ENCODE data around the gene C19orf38.

The C19orf38 gene

GRCh38 chr19:10894911-10895213 is 46.6 kb downstream of the C19orf38 start:
- Histone ChIP-seq H3K27me3 (no peaks in the 10 kb centered on the region), H3K27ac (no peak overlapping the region), H3K4me3 (ENCODE audit: low read depth in 1 of 2, low read length in 1 of 2) (no peak overlapping the region), H3K36me3 (no peaks in the 10 kb centered on the region), H3K4me1 (ENCODE audit: control insufficient read depth in 1 of 2, insufficient read depth in 1 of 2, low read depth in 1 of 2, low read length in 1 of 2) (peaks cover 10% of the 10 kb centered on the region in 2 experiments), H3K9me3 (no peaks in the 10 kb centered on the region)
- TF ChIP-seq, protein P1, sequence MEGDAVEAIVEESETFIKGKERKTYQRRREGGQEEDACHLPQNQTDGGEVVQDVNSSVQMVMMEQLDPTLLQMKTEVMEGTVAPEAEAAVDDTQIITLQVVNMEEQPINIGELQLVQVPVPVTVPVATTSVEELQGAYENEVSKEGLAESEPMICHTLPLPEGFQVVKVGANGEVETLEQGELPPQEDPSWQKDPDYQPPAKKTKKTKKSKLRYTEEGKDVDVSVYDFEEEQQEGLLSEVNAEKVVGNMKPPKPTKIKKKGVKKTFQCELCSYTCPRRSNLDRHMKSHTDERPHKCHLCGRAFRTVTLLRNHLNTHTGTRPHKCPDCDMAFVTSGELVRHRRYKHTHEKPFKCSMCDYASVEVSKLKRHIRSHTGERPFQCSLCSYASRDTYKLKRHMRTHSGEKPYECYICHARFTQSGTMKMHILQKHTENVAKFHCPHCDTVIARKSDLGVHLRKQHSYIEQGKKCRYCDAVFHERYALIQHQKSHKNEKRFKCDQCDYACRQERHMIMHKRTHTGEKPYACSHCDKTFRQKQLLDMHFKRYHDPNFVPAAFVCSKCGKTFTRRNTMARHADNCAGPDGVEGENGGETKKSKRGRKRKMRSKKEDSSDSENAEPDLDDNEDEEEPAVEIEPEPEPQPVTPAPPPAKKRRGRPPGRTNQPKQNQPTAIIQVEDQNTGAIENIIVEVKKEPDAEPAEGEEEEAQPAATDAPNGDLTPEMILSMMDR (IDR thresholded peaks at IDR 0.05) = no peak

DNA sequence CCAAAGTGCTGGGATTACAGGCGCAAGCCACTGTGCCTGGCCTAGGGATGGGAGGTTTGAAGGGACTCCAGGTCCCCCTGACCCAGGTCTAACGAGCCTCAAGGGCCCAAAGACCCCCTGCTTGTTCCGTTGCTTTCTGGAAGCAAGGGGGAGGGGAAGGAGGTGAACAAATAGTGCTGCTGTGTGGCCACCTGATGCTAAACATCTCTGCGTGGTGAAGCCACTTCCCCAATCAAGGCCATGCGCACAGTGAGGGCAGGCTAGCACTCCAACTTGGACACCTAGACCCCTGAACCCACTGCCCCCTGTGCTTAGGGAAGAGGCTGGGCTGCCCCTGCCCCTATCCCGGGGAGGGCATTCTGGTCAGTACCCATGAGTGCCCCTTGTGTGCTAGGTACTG is 47.1 kb downstream of the C19orf38 start:
- Histone ChIP-seq H3K4me3 (ENCODE audit: low read depth in 1 of 2, low read length in 1 of 2) (no peak overlapping the region), H3K27ac (no peak overlapping the region), H3K9me3 (no peaks in the 10 kb centered on the region), H3K27me3 (no peaks in the 10 kb centered on the region), H3K36me3 (no peaks in the 10 kb centered on the region), H3K4me1 (ENCODE audit: control insufficient read depth in 1 of 2, insufficient read depth in 1 of 2, low read depth in 1 of 2, low read length in 1 of 2) (peaks cover 10% of the 10 kb centered on the region in 2 experiments)
- TF ChIP-seq, protein P1 (IDR thresholded peaks at IDR 0.05) = no peak

GRCh38 chr19:10895920-10896319 is 47.7 kb downstream of the C19orf38 start:
- Histone ChIP-seq H3K4me1 (ENCODE audit: control insufficient read depth in 1 of 2, insufficient read depth in 1 of 2, low read depth in 1 of 2, low read length in 1 of 2) (peaks cover 10% of the 10 kb centered on the region in 2 experiments), H3K27me3 (no peaks in the 10 kb centered on the region), H3K4me3 (ENCODE audit: low read depth in 1 of 2, low read length in 1 of 2) (no peak overlapping the region), H3K9me3 (no peaks in the 10 kb centered on the region), H3K36me3 (no peaks in the 10 kb centered on the region), H3K27ac (no peak overlapping the region)
- TF ChIP-seq, protein P1 (IDR thresholded peaks at IDR 0.05) = no peak

- TF ChIP-seq, protein P1 (IDR thresholded peaks at IDR 0.05) = no peak
- no peaks in the 10 kb centered on the region for H3K9me3 ChIP-seq
- H3K27me3 ChIP-seq = no peaks in the 10 kb centered on the region
- no peaks in the 10 kb centered on the region for H3K36me3 ChIP-seq
- no peak overlapping the region for H3K27ac ChIP-seq
- no peak overlapping the region for H3K4me3 ChIP-seq (ENCODE audit: low read depth in 1 of 2, low read length in 1 of 2)
- peaks cover 10% of the 10 kb centered on the region in 2 experiments for H3K4me1 ChIP-seq (ENCODE audit: control insufficient read depth in 1 of 2, insufficient read depth in 1 of 2, low read depth in 1 of 2, low read length in 1 of 2)
These were observed 48.8 kb downstream of the C19orf38 start for GRCh38 chr19:10896851-10897526.

DNA sequence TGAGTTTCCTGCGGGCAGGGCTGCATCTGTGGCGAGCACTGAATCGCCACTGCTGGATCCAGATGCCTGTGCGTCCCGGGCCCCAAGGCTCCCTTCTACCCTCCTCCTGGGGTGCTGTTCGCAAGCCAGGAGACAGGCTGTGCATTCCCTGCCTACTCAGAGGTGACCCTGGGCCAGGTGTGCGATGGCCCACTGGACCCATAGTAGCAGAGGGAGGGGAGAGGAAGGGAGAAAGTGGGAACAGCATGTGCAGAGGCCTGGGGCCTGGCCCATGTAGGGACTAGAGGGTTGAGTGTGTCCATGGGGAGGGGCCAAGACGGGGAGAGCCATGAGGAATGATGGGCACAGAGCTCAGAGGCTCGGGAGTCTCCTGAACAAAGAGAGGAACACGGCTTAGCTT is 50.4 kb downstream of the C19orf38 start:
- Histone ChIP-seq H3K9me3 (no peaks in the 10 kb centered on the region), H3K27me3 (no peaks in the 10 kb centered on the region), H3K27ac (no peak overlapping the region), H3K36me3 (no peaks in the 10 kb centered on the region), H3K4me1 (ENCODE audit: control insufficient read depth in 1 of 2, insufficient read depth in 1 of 2, low read depth in 1 of 2, low read length in 1 of 2) (peaks cover 10% of the 10 kb centered on the region in 2 experiments), H3K4me3 (ENCODE audit: low read depth in 1 of 2, low read length in 1 of 2) (no peak overlapping the region)
- TF ChIP-seq, protein P1 (IDR thresholded peaks at IDR 0.05) = no peak

Measured in neutrophil (primary cell).